Activated CD4-positive, alpha-beta memory T cell treated with anti-CD3 and anti-CD28 coated beads, Interleukin-2, amount 10 ng/mL, durations not matched to agents 7 days and 5 days (primary cell): ENCODE results near the gene STK35. TPM values are rescaled to one million over a fixed set of nuclear protein-coding genes. Genes with fewer than 3 reads are reported as not detected.

Source experiments
- CTCF ChIA-PET: fragments of 350-600 bp; sonication (Branson Sonifier 250); formaldehyde crosslinking; loops from one replicate; lab custom pipeline; 2021; ENCODE audit warnings: antibody characterized with exemption, inconsistent platforms; lab: Charles Lee
- POLR2A ChIA-PET: fragments of 350-600 bp; sonication (Branson Sonifier 250); formaldehyde crosslinking; loops from one replicate; lab custom pipeline; 2021; ENCODE audit warnings: antibody characterized with exemption; lab: Charles Lee
- DNase-seq: peaks from one replicate; pipeline ENCODE4 v3.0.0-alpha.2; 2020
- H3K27ac Mint-ChIP-seq: one replicate; pipeline ENCODE4 v1.8.0; 2021; ENCODE audit warnings: mild to moderate bottlenecking, mixed read lengths
- H3K27me3 Mint-ChIP-seq: one replicate; pipeline ENCODE4 v1.8.0; 2021; ENCODE audit warnings: mixed read lengths
- H3K36me3 Mint-ChIP-seq: one replicate; pipeline ENCODE4 v1.8.0; 2021; ENCODE audit warnings: low read depth, mixed read lengths
- H3K4me1 Mint-ChIP-seq: one replicate; pipeline ENCODE4 v1.8.0; 2021; ENCODE audit warnings: mixed read lengths
- H3K4me3 Mint-ChIP-seq: one replicate; pipeline ENCODE4 v1.8.0; 2021; ENCODE audit warnings: mild to moderate bottlenecking, mixed read lengths
- H3K9me3 Mint-ChIP-seq: one replicate; pipeline ENCODE4 v1.8.0; 2021; ENCODE audit warnings: mixed read lengths
- total RNA-seq, 2 experiments: library from RNA; stranded (reverse); gene quantifications; one replicate each; pipeline ENCODE4 v1.2.3, GENCODE V29; 2021

The STK35 gene
- total RNA-seq, 2 experiments from 2014 or later = 18.5 to 18.9 TPM

DNA sequence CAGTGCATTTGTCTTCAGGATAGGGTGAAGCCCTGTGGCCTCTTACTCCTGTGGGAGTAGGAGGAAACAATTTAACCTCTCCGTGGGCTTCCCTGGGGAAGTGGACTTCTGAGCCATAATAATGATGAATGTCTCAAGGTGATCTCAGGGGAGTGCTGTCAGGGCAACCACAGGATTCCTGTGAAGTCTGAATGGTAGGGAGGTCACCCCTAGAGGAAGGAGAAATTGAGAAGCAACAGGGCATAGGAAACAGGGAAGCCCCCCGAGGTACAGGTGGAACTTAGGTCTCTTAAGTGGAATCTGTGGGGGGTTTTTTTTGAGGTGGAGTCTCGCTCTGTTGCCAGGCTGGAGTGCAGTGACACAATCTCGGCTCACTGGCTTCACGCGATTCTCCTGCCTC, 26.9 kb downstream of the STK35 start:
- Mint-ChIP-seq H3K27ac (no peak overlapping the region), H3K4me1 (peaks cover 29% of the 10 kb centered on the region), H3K4me3 (no peak overlapping the region), H3K36me3 (peaks cover 4% of the 10 kb centered on the region), H3K27me3 (no peaks in the 10 kb centered on the region), H3K9me3 (no peaks in the 10 kb centered on the region)
- DNase-seq = no peak
- POLR2A ChIA-PET = no interaction called here
- CTCF ChIA-PET = no interaction called here

DNA sequence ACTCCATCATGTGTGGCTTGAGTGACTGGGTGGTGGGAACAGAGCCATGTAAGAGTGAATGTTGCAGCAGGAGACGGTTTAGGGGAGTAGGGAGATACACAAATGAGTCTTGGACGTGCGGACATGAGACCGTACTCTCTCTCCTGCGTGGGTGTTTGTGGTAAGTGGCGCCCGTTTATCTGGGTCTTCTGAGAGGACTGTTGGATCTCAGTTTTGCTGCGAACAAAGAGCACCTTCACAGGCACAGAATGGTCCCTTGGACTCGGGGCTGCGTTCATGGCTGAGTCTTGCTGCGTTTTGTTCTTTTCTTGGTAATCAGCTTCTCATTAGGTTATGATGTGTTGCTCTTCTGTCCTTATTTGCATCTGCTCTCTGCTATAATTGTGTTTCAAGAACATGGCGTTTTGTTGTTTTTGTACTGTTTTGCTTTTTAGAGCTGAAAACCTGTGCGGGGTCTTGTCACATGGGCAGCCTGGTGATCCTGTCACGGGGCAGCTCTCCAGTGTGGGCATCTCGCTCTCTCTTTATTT, 28.5 kb downstream of the STK35 start:
- CTCF ChIA-PET = no interaction called here
- Mint-ChIP-seq H3K36me3 (peaks cover 4% of the 10 kb centered on the region), H3K27ac (no peak overlapping the region), H3K9me3 (no peaks in the 10 kb centered on the region), H3K4me1 (peaks cover 29% of the 10 kb centered on the region), H3K27me3 (no peaks in the 10 kb centered on the region), H3K4me3 (no peak overlapping the region)
- POLR2A ChIA-PET = no interaction called here
- DNase-seq = no peak

GRCh38 chr20:2130683-2131082, 29.1 kb downstream of the STK35 start:
- peaks cover 29% of the 10 kb centered on the region for H3K4me1 Mint-ChIP-seq
- no peaks in the 10 kb centered on the region for H3K27me3 Mint-ChIP-seq

DNA sequence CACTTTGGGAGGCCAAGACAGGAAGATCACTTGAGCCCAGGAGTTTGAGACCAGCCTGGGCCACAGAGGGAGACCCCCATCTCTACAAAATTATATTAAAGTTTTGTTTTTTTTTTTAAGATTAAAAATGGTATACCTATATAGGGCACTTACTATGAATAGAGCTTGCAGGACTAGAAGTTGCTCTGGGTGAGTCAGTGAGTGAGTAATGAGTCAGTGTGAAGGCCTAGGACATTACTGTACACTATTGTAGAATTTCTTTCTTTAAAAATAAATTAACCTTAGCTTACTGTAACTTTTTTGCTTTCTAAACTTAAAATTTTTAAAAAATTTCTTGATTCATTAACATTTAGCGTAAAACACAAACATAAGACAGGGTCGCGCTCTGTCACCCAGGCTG, 29.7 kb downstream of the STK35 start:
- Mint-ChIP-seq H3K36me3 (no peaks in the 10 kb centered on the region), H3K4me3 (no peak overlapping the region), H3K27me3 (no peaks in the 10 kb centered on the region), H3K27ac (no peak overlapping the region), H3K9me3 (no peaks in the 10 kb centered on the region), H3K4me1 (peaks cover 29% of the 10 kb centered on the region)
- DNase-seq = no peak
- CTCF ChIA-PET = no interaction called here
- POLR2A ChIA-PET = no interaction called here

More at GRCh38 chr20:2130683-2131082, 29.1 kb downstream of the STK35 start:
- H3K4me3 Mint-ChIP-seq = no peak overlapping the region
- H3K27ac Mint-ChIP-seq = no peak overlapping the region
- H3K9me3 Mint-ChIP-seq = no peaks in the 10 kb centered on the region
- H3K36me3 Mint-ChIP-seq = peaks cover 4% of the 10 kb centered on the region
- DNase-seq = no peak
- ChIA-PET CTCF (no interaction called here), POLR2A (no interaction called here)

DNA sequence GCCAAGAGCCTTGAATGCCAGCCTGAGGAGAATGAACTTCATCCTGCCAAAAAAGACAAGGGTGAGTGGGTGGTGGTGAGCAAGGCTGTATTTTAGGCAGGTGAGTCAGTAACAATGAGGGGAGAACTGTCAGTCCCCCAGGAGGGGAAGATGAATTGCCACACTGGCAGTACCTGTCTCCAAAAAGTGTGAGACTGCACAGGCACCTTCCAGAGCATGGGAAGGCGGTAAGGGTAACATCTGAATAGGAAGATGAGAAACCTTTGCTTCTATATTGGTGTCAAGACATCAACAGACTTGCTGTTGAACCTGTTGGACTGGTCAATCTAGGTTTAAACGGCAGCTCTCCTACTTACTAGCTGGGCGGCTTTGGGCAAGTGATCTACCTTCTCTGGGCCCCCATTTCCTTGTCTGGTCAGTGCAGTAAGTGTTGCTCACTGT, 30.9 kb downstream of the STK35 start:
- H3K9me3 Mint-ChIP-seq = no peaks in the 10 kb centered on the region
- no peak for DNase-seq
- CTCF ChIA-PET = no interaction called here
- POLR2A ChIA-PET = no interaction called here
- H3K4me1 Mint-ChIP-seq = peaks cover 25% of the 10 kb centered on the region
- H3K36me3 Mint-ChIP-seq = no peaks in the 10 kb centered on the region
- H3K4me3 Mint-ChIP-seq = no peak overlapping the region
- no peak overlapping the region for H3K27ac Mint-ChIP-seq
- no peaks in the 10 kb centered on the region for H3K27me3 Mint-ChIP-seq

GRCh38 chr20:2133318-2134183, 31.9 kb downstream of the STK35 start:
- ChIA-PET CTCF (no interaction called here), POLR2A (no interaction called here)
- H3K9me3 Mint-ChIP-seq = no peaks in the 10 kb centered on the region
- no peak overlapping the region for H3K4me3 Mint-ChIP-seq
- no peaks in the 10 kb centered on the region for H3K27me3 Mint-ChIP-seq
- no peak overlapping the region for H3K27ac Mint-ChIP-seq
- DNase-seq = no peak
- no peaks in the 10 kb centered on the region for H3K36me3 Mint-ChIP-seq
- peaks cover 18% of the 10 kb centered on the region for H3K4me1 Mint-ChIP-seq

- ChIA-PET POLR2A (no interaction called here), CTCF (no interaction called here)
- Mint-ChIP-seq H3K27ac (no peak overlapping the region), H3K36me3 (no peaks in the 10 kb centered on the region), H3K9me3 (no peaks in the 10 kb centered on the region), H3K27me3 (no peaks in the 10 kb centered on the region), H3K4me3 (no peak overlapping the region), H3K4me1 (peaks cover 9% of the 10 kb centered on the region)
- DNase-seq = no peak
Observed at GRCh38 chr20:2135013-2135412, 33.4 kb downstream of the STK35 start.

DNA sequence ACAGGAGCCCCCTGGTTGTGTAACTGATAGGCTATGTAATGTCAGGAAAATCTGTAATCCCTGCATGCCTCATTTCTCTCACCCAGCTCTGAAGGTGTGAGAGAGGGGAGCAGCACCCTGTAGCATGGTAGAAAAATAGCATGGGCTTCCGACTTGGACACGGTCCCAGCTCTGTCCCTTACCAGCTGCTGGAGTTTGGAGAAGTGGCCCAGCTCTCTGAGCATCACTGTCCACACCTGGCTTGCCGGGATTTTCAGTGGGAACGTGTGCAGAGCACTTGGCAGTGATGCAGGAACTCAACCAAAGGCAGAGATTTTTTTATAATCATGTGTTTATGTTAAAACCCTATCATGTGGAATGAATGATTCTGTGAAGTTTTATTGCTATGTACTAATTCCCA, 34.6 kb downstream of the STK35 start:
- Mint-ChIP-seq H3K9me3 (no peaks in the 10 kb centered on the region), H3K4me3 (no peak overlapping the region), H3K4me1 (peaks cover 2% of the 10 kb centered on the region), H3K36me3 (no peaks in the 10 kb centered on the region), H3K27ac (no peak overlapping the region), H3K27me3 (no peaks in the 10 kb centered on the region)
- no peak for DNase-seq
- ChIA-PET POLR2A (no interaction called here), CTCF (no interaction called here)

- Mint-ChIP-seq H3K36me3 (no peaks in the 10 kb centered on the region), H3K4me3 (no peak overlapping the region), H3K4me1 (peaks cover 4% of the 10 kb centered on the region), H3K27me3 (no peaks in the 10 kb centered on the region), H3K9me3 (no peaks in the 10 kb centered on the region), H3K27ac (no peak overlapping the region)
- POLR2A ChIA-PET = no interaction called here
- CTCF ChIA-PET = no interaction called here
- no peak for DNase-seq
Observed at GRCh38 chr20:2137552-2138201, 36.0 kb downstream of the STK35 start.

DNA sequence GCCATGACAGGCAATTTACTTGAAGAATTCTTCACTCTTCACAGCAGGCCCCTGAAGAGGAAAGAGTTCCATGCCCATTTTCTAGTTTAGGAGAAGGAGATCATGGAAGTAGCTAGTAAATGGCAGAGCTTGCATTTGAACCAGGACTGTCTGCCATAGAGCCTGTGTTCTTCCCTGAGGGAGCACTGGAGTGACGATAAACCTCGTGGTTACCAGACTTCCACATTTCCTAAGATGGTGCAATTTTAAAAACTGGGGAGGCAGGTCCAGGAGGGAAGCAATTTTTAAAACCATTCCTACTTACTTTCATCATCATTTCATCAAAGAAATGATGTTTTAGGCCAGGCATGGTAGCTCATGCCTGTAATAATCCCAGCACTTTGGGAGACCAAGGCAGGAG, 36.8 kb downstream of the STK35 start:
- Mint-ChIP-seq H3K36me3 (no peaks in the 10 kb centered on the region), H3K27me3 (no peaks in the 10 kb centered on the region), H3K9me3 (no peaks in the 10 kb centered on the region), H3K27ac (no peak overlapping the region), H3K4me1 (peaks cover 4% of the 10 kb centered on the region), H3K4me3 (no peak overlapping the region)
- CTCF ChIA-PET = no interaction called here
- POLR2A ChIA-PET = no interaction called here
- no peak for DNase-seq

- POLR2A ChIA-PET = no interaction called here
- Mint-ChIP-seq H3K4me1 (peaks cover 4% of the 10 kb centered on the region), H3K27ac (no peak overlapping the region), H3K36me3 (no peaks in the 10 kb centered on the region), H3K9me3 (no peaks in the 10 kb centered on the region), H3K27me3 (no peaks in the 10 kb centered on the region), H3K4me3 (no peak overlapping the region)
- no peak for DNase-seq
- CTCF ChIA-PET = no interaction called here
Observed at GRCh38 chr20:2139250-2139649, 37.6 kb downstream of the STK35 start.

DNA sequence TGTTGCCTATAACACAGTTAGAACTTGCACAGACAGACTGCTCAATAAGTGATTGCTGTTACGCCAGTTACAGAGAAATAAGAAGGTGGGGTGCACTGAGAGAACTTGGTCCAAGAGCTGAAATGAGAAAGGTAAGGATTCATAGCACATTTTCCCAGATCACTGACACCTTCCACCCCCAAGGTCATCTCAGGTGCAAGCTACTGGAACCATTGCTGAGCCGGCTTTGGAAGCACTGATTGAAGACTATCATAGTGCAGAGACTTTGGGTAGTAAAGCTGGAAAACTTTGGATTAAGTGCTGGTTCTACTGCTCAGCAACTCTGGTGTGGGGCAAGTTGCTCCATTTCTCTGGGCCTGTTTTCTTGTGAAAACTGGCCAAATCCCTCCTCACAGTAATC, 38.1 kb downstream of the STK35 start:
- POLR2A ChIA-PET = no interaction called here
- Mint-ChIP-seq H3K36me3 (no peaks in the 10 kb centered on the region), H3K27ac (no peak overlapping the region), H3K4me3 (no peak overlapping the region), H3K27me3 (no peaks in the 10 kb centered on the region), H3K9me3 (no peaks in the 10 kb centered on the region), H3K4me1 (peaks cover 4% of the 10 kb centered on the region)
- CTCF ChIA-PET = no interaction called here
- no peak for DNase-seq

DNA sequence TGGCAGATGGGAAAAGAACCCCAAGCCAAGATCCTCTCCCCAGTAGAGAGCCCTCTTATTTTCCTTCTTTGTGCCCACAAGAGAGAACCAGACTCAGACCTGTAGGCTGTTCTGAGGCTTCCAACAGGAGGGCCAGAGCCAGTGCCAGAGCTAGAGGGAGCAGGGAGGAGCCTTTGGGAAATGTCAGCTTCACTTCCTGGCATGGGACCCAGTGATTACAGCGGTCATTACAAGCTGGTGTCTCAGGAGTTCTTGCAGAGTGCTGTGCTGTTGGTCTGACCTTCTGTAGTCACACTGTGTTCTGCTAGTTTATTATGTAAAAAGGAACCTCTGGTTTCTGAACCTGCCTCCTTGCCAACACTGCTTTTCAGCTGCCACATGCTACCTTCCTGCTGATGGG, 38.9 kb downstream of the STK35 start:
- no peaks in the 10 kb centered on the region for H3K27me3 Mint-ChIP-seq
- H3K36me3 Mint-ChIP-seq = no peaks in the 10 kb centered on the region
- peaks cover 4% of the 10 kb centered on the region for H3K4me1 Mint-ChIP-seq
- DNase-seq = no peak
- ChIA-PET CTCF (no interaction called here), POLR2A (no interaction called here)
- no peaks in the 10 kb centered on the region for H3K9me3 Mint-ChIP-seq
- H3K4me3 Mint-ChIP-seq = no peak overlapping the region
- no peak overlapping the region for H3K27ac Mint-ChIP-seq
